GM18498 (cell line): ENCODE results near the gene RNF175.

Experiments used
- ATAC-seq: cut with Tn5 transposase; IDR thresholded peaks from one replicate; pipeline ENCODE4 v1.9.1; 2021; ENCODE audit warnings: mild to moderate bottlenecking, moderate library complexity; ENCODE audit not compliant: unreplicated experiment

Gene RNF175

DNA sequence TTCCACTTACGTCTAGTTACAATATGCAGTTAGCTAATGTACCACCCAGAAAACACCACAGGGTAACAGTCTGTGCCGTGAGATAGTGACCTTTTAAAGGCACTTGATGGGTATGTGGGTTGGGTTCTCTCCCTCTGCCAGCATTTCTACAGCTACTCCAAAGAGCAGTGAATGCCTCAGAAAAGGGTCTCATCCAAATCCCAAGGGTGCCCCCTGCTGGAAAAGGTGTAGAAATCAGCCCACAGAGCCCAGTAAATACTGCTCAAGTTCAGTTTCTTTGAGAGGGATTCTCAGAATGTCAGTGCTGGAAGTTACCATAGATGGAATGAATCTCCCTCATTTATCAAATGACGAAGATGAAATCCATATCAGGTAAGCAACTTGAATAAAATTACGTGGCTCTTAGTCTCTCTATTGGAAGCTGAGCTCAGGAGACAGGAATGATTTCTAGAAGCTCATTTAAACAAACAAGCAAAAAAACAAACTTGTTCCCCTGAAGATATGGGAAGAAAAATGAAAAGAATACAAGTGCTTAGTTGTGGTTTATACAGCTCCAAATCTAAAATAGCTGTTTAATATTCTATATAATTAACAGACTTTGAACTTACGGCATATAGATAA is 9.5 kb downstream of the RNF175 start:
- ATAC-seq, result peak; percentile 90

DNA sequence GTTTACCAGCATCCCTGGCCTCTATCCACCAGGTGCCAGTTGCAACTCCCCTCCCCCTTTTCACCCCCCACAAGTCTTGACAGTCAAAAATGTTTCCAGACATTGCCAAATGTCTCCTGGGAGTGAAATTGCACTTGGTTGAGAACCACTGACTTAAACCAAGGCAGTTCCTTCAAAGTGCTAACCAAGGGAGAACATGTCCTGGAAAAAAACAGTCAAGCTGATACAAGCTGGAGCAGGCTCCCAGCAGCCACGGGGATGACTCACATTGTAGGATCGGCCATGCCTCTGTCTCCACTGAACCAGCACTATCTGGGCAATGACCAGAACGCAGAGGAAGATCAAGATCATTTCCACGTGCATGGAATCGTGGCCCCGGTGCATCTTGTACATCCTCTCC is 11.4 kb downstream of the RNF175 start:
- no peak for ATAC-seq

DNA sequence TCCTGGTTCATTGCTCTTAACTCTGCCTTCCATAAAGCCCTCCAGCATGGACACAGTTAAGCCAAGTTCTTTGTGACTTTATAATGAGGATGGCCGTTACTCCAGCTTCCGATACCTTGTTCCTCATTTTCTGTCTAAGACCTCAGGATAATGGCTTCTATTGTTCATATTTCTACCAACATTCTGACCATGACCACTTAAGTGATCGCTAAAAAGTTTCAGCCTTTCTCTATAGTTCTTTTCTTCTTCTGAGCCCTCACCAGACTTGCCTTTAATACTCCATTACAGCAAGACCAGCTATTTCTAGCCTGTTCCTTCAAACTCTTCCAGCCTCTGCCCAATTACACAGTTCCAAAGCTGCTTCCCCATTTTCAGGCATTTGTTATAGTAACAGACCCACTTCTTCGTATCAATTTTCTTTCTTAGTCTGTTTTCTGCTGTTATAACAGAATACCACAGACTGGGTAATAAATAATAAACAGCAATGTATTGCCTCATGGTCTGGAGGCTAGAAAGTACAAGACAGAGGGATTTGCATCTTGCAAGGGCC is 12.3 kb downstream of the RNF175 start:
- ATAC-seq, result no peak

GRCh38 chr4:153745651-153746050 is 14.2 kb downstream of the RNF175 start:
- no peak for ATAC-seq

DNA sequence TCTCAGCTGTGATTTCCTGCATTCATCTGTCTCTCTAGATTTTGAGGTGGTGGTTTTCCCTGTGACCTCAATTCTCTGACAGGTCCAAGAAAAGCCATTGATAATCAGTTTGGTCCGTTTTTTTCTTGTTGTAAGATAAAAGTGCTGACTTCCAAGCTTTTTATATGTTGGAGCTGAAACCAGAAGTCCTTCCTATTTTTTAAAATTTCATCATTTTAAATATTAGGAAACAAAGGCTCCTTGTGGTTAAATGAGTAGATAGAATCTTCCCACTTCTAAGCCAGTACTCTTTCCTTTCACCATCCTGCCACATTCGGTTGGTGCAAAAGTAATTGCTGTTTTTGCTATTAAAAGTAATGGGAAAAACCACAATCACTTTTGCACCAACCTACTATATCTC is 18.3 kb downstream of the RNF175 start:
- ATAC-seq, result no peak

DNA sequence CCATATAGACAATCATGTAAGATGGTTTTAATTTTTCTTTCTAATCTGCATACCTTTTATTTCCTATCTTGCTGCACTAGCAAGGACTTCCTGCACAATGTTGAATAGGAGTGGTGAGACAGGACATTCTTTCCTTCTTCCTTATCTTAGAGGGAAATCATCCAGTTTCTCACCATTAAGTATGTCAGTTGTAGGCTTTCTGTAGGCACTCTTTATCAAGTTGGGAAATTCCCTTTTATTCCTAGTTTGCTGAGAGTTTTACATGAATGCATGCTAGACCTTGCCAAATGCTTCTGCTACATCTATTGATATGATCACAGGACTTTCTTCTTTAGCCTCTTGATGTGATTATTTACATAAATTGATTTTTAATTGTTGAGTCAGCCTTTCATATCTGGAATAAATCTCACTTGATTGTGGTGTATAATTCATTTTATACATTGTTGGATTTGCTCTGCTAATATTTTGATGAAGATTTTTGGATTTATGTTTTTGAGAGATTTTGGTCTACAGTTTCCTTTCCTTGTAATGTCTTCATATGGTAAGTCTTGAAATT is 23.8 kb downstream of the RNF175 start:
- no peak for ATAC-seq

GRCh38 chr4:153733751-153734448 is 25.9 kb downstream of the RNF175 start:
- ATAC-seq, result peak; percentile 84

DNA sequence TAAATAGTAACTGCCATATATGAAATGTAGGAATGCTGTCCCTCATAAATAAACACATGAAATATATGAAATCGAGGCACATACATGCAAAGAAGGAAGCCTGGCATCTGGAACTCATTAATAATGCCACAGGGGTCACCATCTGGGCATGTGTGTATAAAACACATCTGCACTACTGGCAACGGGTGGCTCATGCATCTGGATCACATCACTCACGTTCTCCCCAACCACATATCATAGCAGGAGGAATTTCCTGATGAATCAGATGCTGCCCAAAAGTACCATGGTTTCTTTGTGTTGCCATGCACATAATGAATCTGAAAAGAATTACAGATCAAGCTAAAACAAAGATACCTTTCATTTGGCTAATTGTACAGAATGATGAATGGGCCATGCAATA is 28.6 kb downstream of the RNF175 start:
- ATAC-seq, result no peak

DNA sequence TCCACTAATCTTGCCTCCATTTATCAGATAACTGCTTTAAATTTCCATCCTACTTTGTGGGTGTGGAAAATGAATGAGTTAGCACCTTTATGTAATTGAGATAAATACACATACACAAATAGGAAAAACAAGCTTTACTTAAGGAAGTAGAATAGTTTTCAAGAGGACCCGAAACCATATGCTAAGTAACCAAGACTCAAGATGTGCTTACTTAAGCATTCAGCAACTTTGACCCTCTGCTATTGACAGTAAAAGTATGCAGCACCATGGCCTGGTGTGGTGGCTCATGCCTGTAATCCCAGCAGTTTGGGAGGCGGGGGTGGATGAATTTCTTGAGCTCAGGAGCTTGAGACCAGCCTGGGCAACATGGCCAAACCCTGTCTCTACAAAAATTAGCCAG is 29.9 kb downstream of the RNF175 start:
- no peak for ATAC-seq

- peak; percentile 54 for ATAC-seq
These were observed 31.2 kb downstream of the RNF175 start for GRCh38 chr4:153728660-153729059.

GRCh38 chr4:153728151-153728550 is 31.7 kb downstream of the RNF175 start:
- ATAC-seq, result peak; percentile 35

- ATAC-seq, result no peak
These were observed 34.0 kb downstream of the RNF175 start for GRCh38 chr4:153725831-153726154.

- ATAC-seq, result no peak
These were observed 34.5 kb downstream of the RNF175 start for GRCh38 chr4:153725136-153725830.

- no peak for ATAC-seq
These were observed 35.2 kb downstream of the RNF175 start for GRCh38 chr4:153724606-153725005.

GRCh38 chr4:153722036-153722435 is 37.8 kb downstream of the RNF175 start:
- ATAC-seq, result no peak

- no peak for ATAC-seq
These were observed 45.8 kb downstream of the RNF175 start for GRCh38 chr4:153713866-153714646.

DNA sequence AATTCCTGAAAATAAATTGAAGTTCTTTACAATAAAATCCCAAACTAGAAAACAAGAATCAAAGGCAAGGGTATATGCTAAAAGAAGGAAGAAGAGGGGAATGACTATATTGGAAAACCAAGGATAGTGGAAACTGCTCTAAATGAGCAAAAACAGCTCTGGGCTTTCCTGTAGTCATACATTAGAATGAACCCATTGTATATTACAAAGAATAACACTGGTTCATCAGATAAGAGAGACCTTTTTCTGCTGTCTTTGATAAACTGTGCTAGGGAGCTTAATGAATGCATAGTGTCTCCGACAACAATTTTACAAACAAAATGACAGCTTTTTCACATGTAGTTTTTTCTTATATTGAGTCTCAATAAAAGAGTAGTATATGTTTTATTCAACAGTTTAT is 49.1 kb downstream of the RNF175 start:
- no peak for ATAC-seq

DNA sequence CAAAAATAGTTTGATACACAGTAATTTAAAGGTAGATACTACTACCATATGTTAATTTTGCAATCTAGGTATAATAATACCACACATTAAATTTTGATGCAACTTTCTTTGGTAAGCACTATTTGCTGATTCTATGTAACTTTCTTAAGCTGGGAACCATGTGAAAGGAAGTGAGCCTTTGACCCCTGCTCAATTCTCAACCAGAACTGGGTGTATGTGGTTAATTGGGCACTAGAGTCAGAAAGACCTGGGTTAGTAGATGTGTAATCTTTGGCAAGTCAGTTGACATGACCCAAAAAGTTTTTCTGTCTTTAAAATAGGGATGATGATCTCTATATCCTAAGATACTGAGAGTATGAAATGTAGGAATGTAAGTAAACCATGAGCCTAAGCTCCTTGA is 53.3 kb downstream of the RNF175 start:
- peak; percentile 52 for ATAC-seq

- peak; percentile 68 for ATAC-seq
These were observed 53.9 kb downstream of the RNF175 start for GRCh38 chr4:153705743-153706468.

DNA sequence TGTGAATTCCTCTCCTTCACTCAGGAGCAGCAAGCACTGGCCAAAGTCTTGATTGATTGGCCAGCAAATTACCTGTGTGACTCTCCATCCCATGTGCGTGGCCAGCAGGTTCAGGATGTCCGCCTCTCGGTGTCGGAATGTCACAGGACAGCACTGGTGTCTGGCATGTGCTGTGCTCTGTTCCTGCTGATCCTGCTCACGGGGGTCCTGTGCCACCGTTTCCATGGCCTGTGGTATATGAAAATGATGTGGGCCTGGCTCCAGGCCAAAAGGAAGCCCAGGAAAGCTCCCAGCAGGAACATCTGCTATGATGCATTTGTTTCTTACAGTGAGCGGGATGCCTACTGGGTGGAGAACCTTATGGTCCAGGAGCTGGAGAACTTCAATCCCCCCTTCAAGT is 55.3 kb downstream of the RNF175 start:
- no peak for ATAC-seq
